Caco-2 (cell line): ENCODE results near the gene FAM120B. TPM values are rescaled to one million over a fixed set of nuclear protein-coding genes. Genes with fewer than 3 reads are reported as not detected.

Experiments
- BruUV-seq: library from RNA; stranded (reverse); fragments of 400-500 nt; replicated peaks from 2 replicates; lab custom pipeline; 2021; lab: Mats Ljungman, UMichigan
- CTCF ChIA-PET: fragments of 300-600 bp; sonication (Branson Sonifier 250); formaldehyde crosslinking; loops from one replicate; lab custom pipeline; 2022; ENCODE audit warnings: antibody characterized with exemption; lab: Charles Lee
- POLR2A ChIA-PET: fragments of 300-600 bp; sonication (Branson Sonifier 250); formaldehyde crosslinking; loops from one replicate; lab custom pipeline; 2022; ENCODE audit warnings: antibody characterized with exemption; lab: Charles Lee
- DNase-seq, 2 experiments: peaks; one replicate each; pipeline versions ENCODE4 v3.0.0 to v3.0.0-alpha.2; 2020 to 2022
- H3K27me3 ChIP-seq: replicated peaks from 2 replicates; pipeline ENCODE4 v1.6.0; 2011; ENCODE audit warnings: low read length; ENCODE audit not compliant: control insufficient read depth, insufficient read depth
- H3K36me3 ChIP-seq: 2 replicates; pipeline ENCODE4 v1.5.1; 2011; ENCODE audit warnings: low read length; ENCODE audit not compliant: control insufficient read depth, insufficient read depth
- H3K4me1 ChIP-seq: fragments of 250-450 bp; sonication (Bioruptor Pico); 2 replicates; pipeline ENCODE4 v1.5.1; 2020; ENCODE audit warnings: mild to moderate bottlenecking
- H3K4me3 ChIP-seq: 2 replicates; pipeline ENCODE4 v1.5.1; 2011; ENCODE audit warnings: low read depth, mild to moderate bottlenecking, control low read depth, low read length
- H3K9me3 ChIP-seq: fragments of 250-450 bp; sonication (Bioruptor Pico); 2 replicates; pipeline ENCODE4 v1.5.1; 2020; ENCODE audit warnings: mild to moderate bottlenecking, moderate library complexity
- H3K27ac Mint-ChIP-seq: one replicate; pipeline ENCODE4 v1.8.0; 2022; ENCODE audit warnings: mixed read lengths; ENCODE audit not compliant: unreplicated experiment
- H3K27me3 Mint-ChIP-seq: one replicate; pipeline ENCODE4 v1.8.0; 2022; ENCODE audit warnings: mixed read lengths; ENCODE audit not compliant: insufficient read depth, unreplicated experiment
- H3K36me3 Mint-ChIP-seq: one replicate; pipeline ENCODE4 v1.8.0; 2022; ENCODE audit warnings: mild to moderate bottlenecking, mixed read lengths; ENCODE audit not compliant: insufficient read depth, unreplicated experiment
- H3K4me1 Mint-ChIP-seq: one replicate; pipeline ENCODE4 v1.8.0; 2022; ENCODE audit warnings: low read depth, mixed read lengths; ENCODE audit not compliant: unreplicated experiment
- H3K4me3 Mint-ChIP-seq: one replicate; pipeline ENCODE4 v1.8.0; 2022; ENCODE audit warnings: mild to moderate bottlenecking, moderate library complexity, mixed read lengths; ENCODE audit not compliant: unreplicated experiment
- H3K9me3 Mint-ChIP-seq: one replicate; pipeline ENCODE4 v1.8.0; 2022; ENCODE audit warnings: mixed read lengths; ENCODE audit not compliant: unreplicated experiment
- intact Hi-C: fragments of 100-400 bp; cut with micrococcal nuclease; formaldehyde crosslinking; loops from one replicate; pipeline ENCODE4 v1.10.0; 2022; ENCODE audit not compliant: unreplicated experiment
- total RNA-seq: library from RNA; stranded (reverse); gene quantifications from 2 replicates; pipeline ENCODE4 v1.2.3, GENCODE V29; 2022
- TF ChIP-seq, protein P1 (sequence below), 2 experiments: fragments of 200-600 bp in 1 of 2; IDR thresholded peaks; 1 replicate in 1 of 2; 2 replicates in 1 of 2; pipeline versions ENCODE4 v1.5.1 to v1.8.0; 2011 to 2022; ENCODE audit warnings: antibody characterized with exemption in 1 of 2, control low read depth in 1 of 2, inconsistent platforms in 1 of 2, low read depth in 1 of 2, low read length in 1 of 2, mild to moderate bottlenecking in 1 of 2, moderate library complexity in 1 of 2; ENCODE audit not compliant: insufficient read depth in 1 of 2, severe bottlenecking in 1 of 2, unreplicated experiment in 1 of 2

FAM120B gene
- total RNA-seq, 1 experiment from 2014 or later: 21.0 TPM

DNA sequence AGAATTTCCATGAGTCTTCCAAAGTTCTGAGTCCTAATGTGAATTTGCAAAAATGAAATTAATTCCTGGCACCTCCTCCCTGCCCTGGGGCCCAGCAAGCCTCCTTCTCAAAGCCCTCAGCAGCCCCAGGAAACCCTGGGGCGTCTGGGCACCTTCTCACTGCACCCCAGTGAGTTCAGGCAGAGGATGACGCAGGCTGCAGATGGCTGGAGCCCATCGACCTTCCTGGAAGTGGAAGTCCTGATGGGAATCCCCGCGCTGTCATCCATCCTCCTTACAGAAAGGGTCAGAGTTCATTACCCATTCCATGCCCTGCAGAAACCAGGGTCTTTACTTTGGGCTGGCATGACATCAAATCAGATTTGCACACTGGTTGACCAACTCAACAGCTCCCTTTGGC lies 47.3 kb upstream of the FAM120B start:
- Histone ChIP-seq H3K9me3 (no peaks in the 10 kb centered on the region), H3K4me1 (no peaks in the 10 kb centered on the region), H3K36me3 (no peaks in the 10 kb centered on the region), H3K27me3 (no peaks in the 10 kb centered on the region), H3K4me3 (no peak overlapping the region)
- Mint-ChIP-seq H3K36me3 (no peaks in the 10 kb centered on the region), H3K9me3 (no peaks in the 10 kb centered on the region), H3K4me3 (no peak overlapping the region), H3K27ac (no peak overlapping the region), H3K4me1 (no peaks in the 10 kb centered on the region), H3K27me3 (no peaks in the 10 kb centered on the region)
- POLR2A ChIA-PET: no interaction called here
- CTCF ChIA-PET: no interaction called here
- intact Hi-C loops: no loop called here
- no TSS peak for BruUV-seq
- TF ChIP-seq, protein P1, sequence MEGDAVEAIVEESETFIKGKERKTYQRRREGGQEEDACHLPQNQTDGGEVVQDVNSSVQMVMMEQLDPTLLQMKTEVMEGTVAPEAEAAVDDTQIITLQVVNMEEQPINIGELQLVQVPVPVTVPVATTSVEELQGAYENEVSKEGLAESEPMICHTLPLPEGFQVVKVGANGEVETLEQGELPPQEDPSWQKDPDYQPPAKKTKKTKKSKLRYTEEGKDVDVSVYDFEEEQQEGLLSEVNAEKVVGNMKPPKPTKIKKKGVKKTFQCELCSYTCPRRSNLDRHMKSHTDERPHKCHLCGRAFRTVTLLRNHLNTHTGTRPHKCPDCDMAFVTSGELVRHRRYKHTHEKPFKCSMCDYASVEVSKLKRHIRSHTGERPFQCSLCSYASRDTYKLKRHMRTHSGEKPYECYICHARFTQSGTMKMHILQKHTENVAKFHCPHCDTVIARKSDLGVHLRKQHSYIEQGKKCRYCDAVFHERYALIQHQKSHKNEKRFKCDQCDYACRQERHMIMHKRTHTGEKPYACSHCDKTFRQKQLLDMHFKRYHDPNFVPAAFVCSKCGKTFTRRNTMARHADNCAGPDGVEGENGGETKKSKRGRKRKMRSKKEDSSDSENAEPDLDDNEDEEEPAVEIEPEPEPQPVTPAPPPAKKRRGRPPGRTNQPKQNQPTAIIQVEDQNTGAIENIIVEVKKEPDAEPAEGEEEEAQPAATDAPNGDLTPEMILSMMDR (IDR thresholded peaks at IDR 0.05; ENCODE audit: insufficient read depth in 1 of 2, low read depth in 1 of 2, low read length in 1 of 2, severe bottlenecking in 1 of 2, unreplicated experiment in 1 of 2): no peak
- DNase-seq: peak in 1 of 2 experiments; percentile 21

DNA sequence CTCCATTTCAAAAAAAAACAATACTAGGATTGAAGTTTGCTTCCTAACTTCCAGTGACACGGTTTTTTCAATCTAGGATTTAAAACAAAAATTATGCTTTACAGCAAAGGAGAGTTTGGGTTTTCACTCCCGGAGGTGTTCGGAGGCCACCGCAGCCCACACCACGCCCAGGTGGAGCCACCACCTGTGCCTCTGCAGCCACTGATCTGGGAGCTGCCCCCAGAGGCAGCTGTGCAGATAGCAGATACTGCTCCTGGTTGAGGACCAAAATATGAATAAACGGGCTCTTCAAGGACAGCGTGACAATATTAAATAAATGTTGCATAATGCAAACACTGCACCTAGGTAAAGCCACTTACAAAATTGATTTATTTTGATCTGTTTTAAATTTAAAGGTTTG lies 45.9 kb upstream of the FAM120B start:
- intact Hi-C loops: loop anchor here (10.0 kb wide), 1 partner anchor 466 kb away; no protein-coding TSS in a partner anchor
- Histone ChIP-seq H3K4me3 (no peak overlapping the region), H3K27me3 (no peaks in the 10 kb centered on the region), H3K4me1 (peaks cover 2% of the 10 kb centered on the region; the same call in 1 of the 2 replicates), H3K9me3 (no peaks in the 10 kb centered on the region), H3K36me3 (no peaks in the 10 kb centered on the region)
- H3K4me3 Mint-ChIP-seq: no peak overlapping the region
- H3K27ac Mint-ChIP-seq: no peak overlapping the region
- ChIA-PET POLR2A (no interaction called here), CTCF (interaction anchor here (0.6 to 1.0 kb wide), 3 partner anchors 30 to 449 kb away, joined by 3 read pairs; partner anchors contain the start of gene DLL1)
- no peaks in the 10 kb centered on the region for H3K36me3 Mint-ChIP-seq
- TF ChIP-seq, protein P1 (IDR thresholded peaks at IDR 0.05; ENCODE audit: insufficient read depth in 1 of 2, low read depth in 1 of 2, low read length in 1 of 2, severe bottlenecking in 1 of 2, unreplicated experiment in 1 of 2): peak; percentile 35 to 37
- peak in 1 of 2 experiments; percentile 41 for DNase-seq
- H3K9me3 Mint-ChIP-seq: no peaks in the 10 kb centered on the region
- no TSS peak for BruUV-seq
- no peaks in the 10 kb centered on the region for H3K27me3 Mint-ChIP-seq
- peaks cover 7% of the 10 kb centered on the region for H3K4me1 Mint-ChIP-seq

DNA sequence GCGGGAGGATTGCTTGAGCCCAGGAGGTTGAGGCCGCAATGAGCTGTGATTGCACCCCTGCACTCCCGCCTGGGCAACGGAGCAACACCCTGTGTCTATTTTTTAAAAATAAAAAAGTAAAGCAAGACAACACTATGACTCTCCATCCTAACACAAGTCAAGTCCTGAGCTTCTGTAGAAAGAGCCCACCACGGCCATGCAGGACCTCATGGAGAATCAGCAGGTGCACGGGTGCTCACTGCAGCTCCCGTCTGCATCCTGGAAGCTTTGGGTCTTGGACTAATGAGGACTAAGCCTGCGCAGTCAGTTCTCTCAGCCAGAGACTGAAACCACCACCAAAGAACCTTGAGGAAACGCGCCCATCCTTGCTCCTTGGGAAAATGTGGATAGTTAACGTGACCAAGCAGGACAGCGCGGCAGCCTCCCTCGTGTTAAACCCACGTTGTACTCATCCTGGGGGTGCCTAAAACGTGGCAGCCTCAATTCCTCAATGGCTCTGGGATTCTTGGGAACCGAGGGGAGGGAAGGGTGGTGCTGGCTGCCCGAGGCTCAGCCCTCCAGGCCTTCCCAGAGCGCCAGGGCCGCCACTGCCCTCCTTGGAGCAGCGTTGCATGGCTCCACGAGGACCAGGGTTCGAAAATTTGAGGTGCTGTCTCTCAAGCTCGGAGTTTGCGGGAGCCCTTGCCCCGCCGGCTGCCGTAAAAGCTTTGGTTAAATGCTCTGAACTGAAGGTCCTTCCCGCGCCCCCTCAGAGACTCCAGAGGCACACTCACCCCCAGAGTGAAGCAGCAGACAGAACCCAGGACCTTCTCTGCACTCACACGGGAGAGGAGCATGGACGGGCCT lies 44.7 kb upstream of the FAM120B start:
- BruUV-seq: no TSS peak
- H3K4me3 Mint-ChIP-seq: no peak overlapping the region
- H3K27ac Mint-ChIP-seq: no peak overlapping the region
- ChIA-PET POLR2A (interaction anchor here (0.6 kb wide), 1 partner anchor 14 kb away, joined by 3 read pairs; no protein-coding TSS in a partner anchor), CTCF (no interaction called here)
- TF ChIP-seq, protein P1 (IDR thresholded peaks at IDR 0.05; ENCODE audit: insufficient read depth in 1 of 2, low read depth in 1 of 2, low read length in 1 of 2, severe bottlenecking in 1 of 2, unreplicated experiment in 1 of 2): no peak
- H3K4me1 Mint-ChIP-seq: peaks cover 17% of the 10 kb centered on the region
- Histone ChIP-seq H3K36me3 (no peaks in the 10 kb centered on the region), H3K4me3 (no peak overlapping the region), H3K27me3 (no peaks in the 10 kb centered on the region), H3K4me1 (peaks cover 10% of the 10 kb centered on the region), H3K9me3 (no peaks in the 10 kb centered on the region)
- no peaks in the 10 kb centered on the region for H3K9me3 Mint-ChIP-seq
- intact Hi-C loops: loop anchor here (10.0 kb wide), 1 partner anchor 467 kb away; no protein-coding TSS in a partner anchor
- H3K36me3 Mint-ChIP-seq: no peaks in the 10 kb centered on the region
- H3K27me3 Mint-ChIP-seq: no peaks in the 10 kb centered on the region
- peak in 1 of 2 experiments; percentile 4 for DNase-seq
